Stomach (tissue), 9 donors: ENCODE results near the gene RAPSN. TPM values are rescaled to one million over a fixed set of nuclear protein-coding genes. Genes with fewer than 3 reads are reported as not detected.

ENCODE experiments used
- DNase-seq, 2 donors: peaks; one replicate each; pipeline versions ENCODE4 v3.0.0 to v3.0.0-alpha.2; 2013 to 2019
- H3K27ac ChIP-seq, 5 donors: fragments of 200-600 bp in 4 of 5; sonication (generic) in 4 of 5; one replicate each; pipeline ENCODE4 v1.5.1; 2013 to 2019; ENCODE audit warnings: mild to moderate bottlenecking in 1 of 5, moderate library complexity in 1 of 5
- H3K27me3 ChIP-seq, 3 donors: fragments of 200-600 bp; sonication (generic); one replicate each; pipeline ENCODE4 v1.5.1; 2017 to 2019; ENCODE audit warnings: mixed run types in 1 of 3
- H3K36me3 ChIP-seq, 4 donors: fragments of 200-600 bp; sonication (generic); 1 replicate in 3 of 4; 2 replicates in 1 of 4; pipeline ENCODE4 v1.5.1; 2016 to 2019
- H3K4me1 ChIP-seq, 4 donors: fragments of 200-600 bp; sonication (generic); one replicate each; pipeline ENCODE4 v1.5.1; 2016 to 2019
- H3K4me3 ChIP-seq, 4 donors: fragments of 200-600 bp; sonication (generic) in 3 of 4; one replicate each; pipeline ENCODE4 v1.5.1; 2016 to 2019; ENCODE audit warnings: mild to moderate bottlenecking in 1 of 4
- H3K9me3 ChIP-seq, 4 donors: fragments of 200-600 bp; sonication (generic); one replicate each; pipeline ENCODE4 v1.5.1; 2016 to 2019
- EP300 ChIP-seq: sonication (generic); formaldehyde crosslinking; IDR thresholded peaks from one replicate; pipeline ENCODE4 v1.6.1; 2017; ENCODE audit warnings: antibody characterized with exemption
- POLR2A ChIP-seq, 4 donors: fragments of 450-650 bp; IDR thresholded peaks; one replicate each; pipeline ENCODE4 v1.6.1; 2016; ENCODE audit warnings: antibody characterized with exemption in 4 of 4, control low read depth in 2 of 4, mild to moderate bottlenecking in 1 of 4, moderate library complexity in 1 of 4
- POLR2AphosphoS5 ChIP-seq, 3 donors: sonication (generic); formaldehyde crosslinking; IDR thresholded peaks; one replicate each; pipeline ENCODE4 v1.6.1; 2016; ENCODE audit warnings: antibody characterized with exemption in 3 of 3
- WGBS, 5 donors: extraction: QIAGEN DNeasy Blood & Tissue Kit in 3 of 5; methylation state at CpG; one replicate each; pipeline versions ENCODE4 v1.1.5 to v1.1.7; 2013 to 2018; 5-methylcytosine and 5-hydroxymethylcytosine counted together
- intact Hi-C: fragments of 100-400 bp; cut with DNase I; formaldehyde crosslinking; loops from one replicate; pipeline ENCODE4 v1.15.1; 2023; ENCODE audit warnings: low total_unique reads
- polyA plus RNA-seq, 3 donors: library from polyadenylated mRNA; stranded (reverse); fragments of 200-250 nt; gene quantifications; one replicate each; pipeline ENCODE4 v1.2.3, GENCODE V29; 2013
- total RNA-seq, 5 donors: library from RNA; depleted of rRNA; stranded (reverse); fragments of >200 nt; gene quantifications; one replicate each; pipeline versions ENCODE4 v1.1.0 to v1.2.3, GENCODE V29; 2014 to 2016
- TF ChIP-seq, protein P1 (sequence below), 7 experiments: fragments of 450-650 bp in 4 of 7; fragments of 200-600 bp in 3 of 7; sonication (generic) in 3 of 7; IDR thresholded peaks; one replicate each; pipeline ENCODE4 v1.5.1; 2016 to 2019; ENCODE audit warnings: antibody characterized with exemption in 7 of 7, control low read depth in 2 of 7, mild to moderate bottlenecking in 1 of 7
- donor health status: healthy with polysubstance abuse.
- donor health status: Bipolar disorder and iron deficiency.
- donor health status: healthy.

The RAPSN gene
- total and polyA plus RNA-seq, 8 donors, result 0.20 to 1.2 (median 1.1) TPM; not detected in 5

DNA sequence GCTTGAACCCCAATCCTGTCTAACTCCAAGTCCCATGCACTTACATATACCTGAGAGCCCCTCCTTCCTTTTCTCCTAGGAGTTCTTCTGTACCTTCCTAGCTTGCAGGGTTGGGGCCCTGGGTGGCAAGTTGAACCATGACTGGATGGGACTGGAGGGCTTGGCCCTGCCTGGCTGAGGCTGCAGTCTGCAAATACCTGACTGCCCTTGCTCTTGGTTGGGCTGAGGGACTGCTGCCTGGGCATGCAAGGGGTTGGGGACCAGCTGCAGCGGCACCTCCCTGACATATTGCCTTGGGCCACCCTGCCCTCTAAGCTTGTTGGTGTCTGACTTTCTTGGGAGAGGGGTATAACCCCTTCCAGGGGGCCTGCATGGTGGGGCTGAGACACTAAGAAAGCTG lies 50.4 kb downstream of the RAPSN start:
- intact Hi-C loops, result no loop called here
- Histone ChIP-seq H3K4me3 (no peak overlapping the region), H3K9me3 (no peaks in the 10 kb centered on the region), H3K27ac (no peak overlapping the region), H3K36me3 (no peaks in the 10 kb centered on the region), H3K27me3 (no peaks in the 10 kb centered on the region), H3K4me1 (peaks cover 17 to 25% (median 19%) of the 10 kb centered on the region in 4 donors)
- 83 to 100% (median 88%) methylated on average over 1 of the region's 1 CpG for WGBS, 5 donors
- no peak for TF ChIP-seq POLR2A (IDR thresholded peaks at IDR 0.05)
- no peak for TF ChIP-seq POLR2AphosphoS5 (IDR thresholded peaks at IDR 0.05)
- TF ChIP-seq, protein P1, sequence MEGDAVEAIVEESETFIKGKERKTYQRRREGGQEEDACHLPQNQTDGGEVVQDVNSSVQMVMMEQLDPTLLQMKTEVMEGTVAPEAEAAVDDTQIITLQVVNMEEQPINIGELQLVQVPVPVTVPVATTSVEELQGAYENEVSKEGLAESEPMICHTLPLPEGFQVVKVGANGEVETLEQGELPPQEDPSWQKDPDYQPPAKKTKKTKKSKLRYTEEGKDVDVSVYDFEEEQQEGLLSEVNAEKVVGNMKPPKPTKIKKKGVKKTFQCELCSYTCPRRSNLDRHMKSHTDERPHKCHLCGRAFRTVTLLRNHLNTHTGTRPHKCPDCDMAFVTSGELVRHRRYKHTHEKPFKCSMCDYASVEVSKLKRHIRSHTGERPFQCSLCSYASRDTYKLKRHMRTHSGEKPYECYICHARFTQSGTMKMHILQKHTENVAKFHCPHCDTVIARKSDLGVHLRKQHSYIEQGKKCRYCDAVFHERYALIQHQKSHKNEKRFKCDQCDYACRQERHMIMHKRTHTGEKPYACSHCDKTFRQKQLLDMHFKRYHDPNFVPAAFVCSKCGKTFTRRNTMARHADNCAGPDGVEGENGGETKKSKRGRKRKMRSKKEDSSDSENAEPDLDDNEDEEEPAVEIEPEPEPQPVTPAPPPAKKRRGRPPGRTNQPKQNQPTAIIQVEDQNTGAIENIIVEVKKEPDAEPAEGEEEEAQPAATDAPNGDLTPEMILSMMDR (IDR thresholded peaks at IDR 0.05), result no peak
- TF ChIP-seq EP300, result no peak
- DNase-seq, result no peak

DNA sequence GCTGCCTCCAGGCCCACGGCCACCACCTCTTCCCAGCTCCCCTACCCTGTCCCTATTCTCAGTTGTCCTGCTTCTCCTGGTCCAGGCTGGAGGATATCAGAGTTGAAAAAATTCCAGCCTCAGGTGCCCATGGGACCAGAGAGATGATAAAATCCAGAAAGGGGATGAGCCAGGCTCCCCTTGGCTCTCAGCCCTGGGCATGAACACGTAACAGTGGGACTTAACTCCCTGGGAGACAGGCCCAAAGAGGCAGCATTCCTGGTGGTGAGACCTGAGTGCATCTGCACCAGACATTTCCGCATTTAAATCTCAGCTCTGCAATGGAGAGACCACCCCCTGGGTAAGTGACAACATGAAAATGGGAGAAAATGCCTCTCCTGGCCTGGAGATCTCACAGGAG lies 50.9 kb downstream of the RAPSN start:
- intact Hi-C loops, result no loop called here
- DNase-seq, result no peak
- TF ChIP-seq POLR2A (IDR thresholded peaks at IDR 0.05) (no peak), POLR2AphosphoS5 (IDR thresholded peaks at IDR 0.05) (no peak), EP300 (no peak)
- TF ChIP-seq, protein P1 (IDR thresholded peaks at IDR 0.05), result no peak
- peaks cover 17 to 30% (median 19%) of the 10 kb centered on the region in 4 donors for H3K4me1 ChIP-seq
- WGBS, 5 donors, result 84 to 97% (median 89%) methylated on average over 3 of the region's 3 CpGs
- H3K4me3 ChIP-seq, result no peak overlapping the region
- H3K27ac ChIP-seq, result no peak overlapping the region
- H3K27me3 ChIP-seq, result no peaks in the 10 kb centered on the region
- H3K36me3 ChIP-seq, result no peaks in the 10 kb centered on the region
- H3K9me3 ChIP-seq, result no peaks in the 10 kb centered on the region

DNA sequence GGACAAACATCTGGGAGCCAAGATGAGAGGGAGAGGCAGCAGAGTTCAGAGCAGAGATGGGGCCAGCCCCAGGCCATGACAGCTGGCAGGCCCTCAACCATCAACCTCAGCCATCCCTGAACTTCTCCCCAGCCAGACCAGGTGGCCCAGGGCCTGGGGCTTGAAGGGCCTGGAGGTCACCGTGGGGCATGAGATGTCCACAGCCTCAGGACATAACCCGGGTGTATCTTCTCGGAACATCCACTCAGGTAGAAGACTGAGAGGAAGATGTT lies 53.0 kb downstream of the RAPSN start:
- no peaks in the 10 kb centered on the region for H3K36me3 ChIP-seq
- 86 to 93% (median 90%) methylated on average over 3 of the region's 3 CpGs for WGBS, 5 donors
- TF ChIP-seq POLR2AphosphoS5 (IDR thresholded peaks at IDR 0.05) (no peak), EP300 (no peak), POLR2A (IDR thresholded peaks at IDR 0.05) (no peak)
- TF ChIP-seq, protein P1 (IDR thresholded peaks at IDR 0.05), result no peak
- no peaks in the 10 kb centered on the region for H3K9me3 ChIP-seq
- intact Hi-C loops, result no loop called here
- H3K4me1 ChIP-seq, result peaks cover 16 to 27% (median 18%) of the 10 kb centered on the region in 4 donors
- H3K27ac ChIP-seq, result peak overlapping the region in 3 of 5 donors; percentile 81 to 90 (median 85)
- no peak overlapping the region for H3K4me3 ChIP-seq
- no peak for DNase-seq
- H3K27me3 ChIP-seq, result no peaks in the 10 kb centered on the region

DNA sequence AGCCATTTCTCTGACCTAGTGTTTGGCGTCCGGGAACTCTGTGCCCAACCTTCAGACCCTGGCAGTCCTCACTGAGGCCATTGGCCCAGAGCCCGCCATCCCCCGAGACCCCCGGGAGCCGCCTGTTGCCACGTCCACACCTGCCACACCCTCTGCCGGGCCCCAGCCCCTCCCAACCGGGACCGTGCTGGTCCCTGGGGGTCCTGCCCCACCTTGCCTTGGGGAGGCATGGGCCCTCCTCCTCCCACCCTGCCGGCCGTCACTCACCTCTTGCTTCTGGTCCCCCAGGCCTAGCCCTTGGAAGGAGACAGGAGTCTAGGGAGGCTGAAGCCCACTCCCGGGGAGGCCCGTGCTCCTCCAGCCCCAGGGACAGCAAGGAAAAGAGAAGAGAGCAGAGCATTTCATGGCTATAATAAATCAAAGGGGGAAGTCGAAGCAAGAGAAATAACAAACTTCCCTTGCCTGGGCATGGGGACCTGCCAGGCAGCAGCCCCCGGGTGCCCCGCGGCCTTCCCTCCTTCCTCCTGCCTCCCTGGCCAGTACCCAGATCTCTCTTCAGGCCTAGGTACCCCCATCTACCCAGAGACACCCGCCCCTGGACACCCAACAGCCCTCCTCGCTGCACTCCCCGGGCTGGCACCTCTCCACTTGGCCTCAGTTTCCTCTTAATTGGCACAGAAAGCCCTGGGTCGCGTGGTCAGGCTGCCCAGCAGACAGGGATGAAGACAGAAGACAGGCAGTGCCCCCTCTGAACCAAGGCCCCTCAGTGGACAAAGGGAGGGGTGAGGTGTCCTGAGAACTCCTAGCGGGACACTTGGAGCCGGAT lies 53.5 kb downstream of the RAPSN start:
- TF ChIP-seq POLR2AphosphoS5 (IDR thresholded peaks at IDR 0.05), result no peak
- TF ChIP-seq, protein P1 (IDR thresholded peaks at IDR 0.05), result no peak
- TF ChIP-seq POLR2A (IDR thresholded peaks at IDR 0.05), result no peak
- TF ChIP-seq EP300, result no peak
- Histone ChIP-seq H3K9me3 (no peaks in the 10 kb centered on the region), H3K36me3 (no peaks in the 10 kb centered on the region), H3K4me3 (no peak overlapping the region), H3K27ac (peak overlapping the region; percentile 66 to 90 (median 84)), H3K4me1 (peaks cover 11 to 22% (median 14%) of the 10 kb centered on the region in 4 donors), H3K27me3 (no peaks in the 10 kb centered on the region)
- peak in 1 of 2 donors; percentile 17 for DNase-seq
- WGBS, 5 donors, result 80 to 86% (median 84%) methylated on average over 22 to 25 of the region's 25 CpGs
- intact Hi-C loops, result no loop called here
